Ascending aorta (tissue), 2 donors: ENCODE results near the gene AFAP1L2. TPM values are rescaled to one million over a fixed set of nuclear protein-coding genes. Genes with fewer than 3 reads are reported as not detected.

Source experiments
- DNase-seq, 2 donors: peaks; one replicate each; pipeline ENCODE4 v3.0.0-alpha.2; 2019; ENCODE audit warnings: low spot score in 2 of 2
- H3K27ac ChIP-seq, 2 donors: fragments of 200-600 bp; sonication (generic); one replicate each; pipeline ENCODE4 v1.5.1; 2016 to 2017; ENCODE audit warnings: mild to moderate bottlenecking in 1 of 2
- H3K27me3 ChIP-seq: fragments of 200-600 bp; sonication (generic); one replicate; pipeline ENCODE4 v1.5.1; 2017
- H3K36me3 ChIP-seq, 2 donors: fragments of 200-600 bp; sonication (generic); one replicate each; pipeline ENCODE4 v1.5.1; 2016
- H3K4me1 ChIP-seq, 2 donors: fragments of 200-600 bp; sonication (generic); one replicate each; pipeline ENCODE4 v1.5.1; 2016 to 2017; ENCODE audit warnings: mild to moderate bottlenecking in 1 of 2
- H3K4me3 ChIP-seq, 2 donors: fragments of 200-600 bp; sonication (generic); one replicate each; pipeline ENCODE4 v1.5.1; 2016 to 2017; ENCODE audit warnings: mild to moderate bottlenecking in 1 of 2
- H3K9me3 ChIP-seq, 2 donors: fragments of 200-600 bp; sonication (generic); one replicate each; pipeline ENCODE4 v1.5.1; 2016
- CTCF ChIP-seq, 3 experiments: fragments of 200-600 bp in 2 of 3; fragments of 450-650 bp in 1 of 3; sonication (generic) in 2 of 3; IDR thresholded peaks; one replicate each; pipeline ENCODE4 v1.5.1; 2016 to 2019; ENCODE audit warnings: antibody characterized with exemption in 3 of 3, mild to moderate bottlenecking in 1 of 3, moderate library complexity in 1 of 3
- intact Hi-C: fragments of 100-400 bp; cut with DNase I; formaldehyde crosslinking; loops from one replicate; pipeline ENCODE4 v1.15.1; 2023
- total RNA-seq: library from RNA; depleted of rRNA; stranded (reverse); fragments of >200 nt; gene quantifications from one replicate; pipeline ENCODE4 v1.1.0, GENCODE V29; 2016

AFAP1L2 gene
- total RNA-seq, 1 donor from 2014 or later, result 30.4 TPM

GRCh38 chr10:114396464-114396863, 7.8 kb downstream of the AFAP1L2 start:
- H3K27ac ChIP-seq, result no peak overlapping the region
- H3K36me3 ChIP-seq, result no peaks in the 10 kb centered on the region
- H3K9me3 ChIP-seq, result no peaks in the 10 kb centered on the region
- peak in 1 of 2 donors; percentile 12 for DNase-seq
- H3K27me3 ChIP-seq, result no peaks in the 10 kb centered on the region
- H3K4me3 ChIP-seq, result no peak overlapping the region
- H3K4me1 ChIP-seq, result no peaks in the 10 kb centered on the region
- intact Hi-C loops, result no loop called here
- TF ChIP-seq CTCF (IDR thresholded peaks at IDR 0.05), result no peak

GRCh38 chr10:114395366-114396022, 8.8 kb downstream of the AFAP1L2 start:
- peak in 1 of 2 donors; percentile 22 for DNase-seq
- H3K36me3 ChIP-seq, result no peaks in the 10 kb centered on the region
- no peaks in the 10 kb centered on the region for H3K4me1 ChIP-seq
- no peak for TF ChIP-seq CTCF (IDR thresholded peaks at IDR 0.05)
- no peak overlapping the region for H3K27ac ChIP-seq
- intact Hi-C loops, result no loop called here
- H3K4me3 ChIP-seq, result no peak overlapping the region
- no peaks in the 10 kb centered on the region for H3K9me3 ChIP-seq
- H3K27me3 ChIP-seq, result no peaks in the 10 kb centered on the region

GRCh38 chr10:114394531-114394930, 9.8 kb downstream of the AFAP1L2 start:
- no peaks in the 10 kb centered on the region for H3K27me3 ChIP-seq
- peak in 1 of 2 donors; percentile 11 for DNase-seq
- no peaks in the 10 kb centered on the region for H3K36me3 ChIP-seq
- peaks cover 0 to 2% of the 10 kb centered on the region in 2 donors for H3K4me1 ChIP-seq
- no peaks in the 10 kb centered on the region for H3K9me3 ChIP-seq
- H3K27ac ChIP-seq, result no peak overlapping the region
- intact Hi-C loops, result no loop called here
- no peak for TF ChIP-seq CTCF (IDR thresholded peaks at IDR 0.05)
- no peak overlapping the region for H3K4me3 ChIP-seq

GRCh38 chr10:114393886-114394285, 10.4 kb downstream of the AFAP1L2 start:
- peak in 1 of 2 donors; percentile 33 for DNase-seq
- no peak overlapping the region for H3K27ac ChIP-seq
- no peaks in the 10 kb centered on the region for H3K36me3 ChIP-seq
- H3K4me1 ChIP-seq, result peaks cover 0 to 6% of the 10 kb centered on the region in 2 donors
- H3K4me3 ChIP-seq, result no peak overlapping the region
- intact Hi-C loops, result no loop called here
- no peaks in the 10 kb centered on the region for H3K9me3 ChIP-seq
- H3K27me3 ChIP-seq, result no peaks in the 10 kb centered on the region
- TF ChIP-seq CTCF (IDR thresholded peaks at IDR 0.05), result no peak

- no peaks in the 10 kb centered on the region for H3K9me3 ChIP-seq
- intact Hi-C loops, result no loop called here
- H3K36me3 ChIP-seq, result no peaks in the 10 kb centered on the region
- peaks cover 0 to 6% of the 10 kb centered on the region in 2 donors for H3K4me1 ChIP-seq
- peak in 1 of 2 donors; percentile 61 for DNase-seq
- no peak overlapping the region for H3K4me3 ChIP-seq
- TF ChIP-seq CTCF (IDR thresholded peaks at IDR 0.05), result no peak
- H3K27ac ChIP-seq, result no peak overlapping the region
- H3K27me3 ChIP-seq, result no peaks in the 10 kb centered on the region
These were observed 10.8 kb downstream of the AFAP1L2 start for GRCh38 chr10:114393482-114393881.
